Activated naive CD4-positive, alpha-beta T cell treated with anti-CD3 and anti-CD28 coated beads, Interleukin-2, amount 50 U/mL, for 72 hours (primary cell): Measurements from ENCODE around the gene IFNE. TPM values are rescaled to one million over a fixed set of nuclear protein-coding genes. Genes with fewer than 3 reads are reported as not detected.
A peak's percentile ranks its signal among the peaks of the same experiment; 100 is the strongest.

Experiments
- ATAC-seq, 2 donors: fragments of 150-1000 bp; cut with Tn5 transposase; 2 replicates each; pipeline ENCODE4 v1.10.0; 2021; ENCODE audit warnings: mild to moderate bottlenecking in 2 of 2, moderate library complexity in 2 of 2
- DNase-seq, 2 donors: peaks; one replicate each; pipeline ENCODE4 v3.0.0; 2021 to 2022; ENCODE audit warnings: low spot score in 2 of 2
- H3K27ac Mint-ChIP-seq, 2 donors: one replicate each; pipeline ENCODE4 v1.8.0; 2022; ENCODE audit warnings: mild to moderate bottlenecking in 2 of 2, mixed read lengths in 2 of 2
- H3K36me3 Mint-ChIP-seq, 2 donors: one replicate each; pipeline ENCODE4 v1.8.0; 2022; ENCODE audit warnings: mixed read lengths in 2 of 2
- H3K9me3 Mint-ChIP-seq, 2 donors: one replicate each; pipeline ENCODE4 v1.8.0; 2022; ENCODE audit warnings: mixed read lengths in 2 of 2
- total RNA-seq, 2 donors: library from RNA; stranded (reverse); gene quantifications; one replicate each; pipeline ENCODE4 v1.2.3, GENCODE V29; 2022

Gene IFNE
- total RNA-seq, 2 donors from 2014 or later, result not detected

DNA sequence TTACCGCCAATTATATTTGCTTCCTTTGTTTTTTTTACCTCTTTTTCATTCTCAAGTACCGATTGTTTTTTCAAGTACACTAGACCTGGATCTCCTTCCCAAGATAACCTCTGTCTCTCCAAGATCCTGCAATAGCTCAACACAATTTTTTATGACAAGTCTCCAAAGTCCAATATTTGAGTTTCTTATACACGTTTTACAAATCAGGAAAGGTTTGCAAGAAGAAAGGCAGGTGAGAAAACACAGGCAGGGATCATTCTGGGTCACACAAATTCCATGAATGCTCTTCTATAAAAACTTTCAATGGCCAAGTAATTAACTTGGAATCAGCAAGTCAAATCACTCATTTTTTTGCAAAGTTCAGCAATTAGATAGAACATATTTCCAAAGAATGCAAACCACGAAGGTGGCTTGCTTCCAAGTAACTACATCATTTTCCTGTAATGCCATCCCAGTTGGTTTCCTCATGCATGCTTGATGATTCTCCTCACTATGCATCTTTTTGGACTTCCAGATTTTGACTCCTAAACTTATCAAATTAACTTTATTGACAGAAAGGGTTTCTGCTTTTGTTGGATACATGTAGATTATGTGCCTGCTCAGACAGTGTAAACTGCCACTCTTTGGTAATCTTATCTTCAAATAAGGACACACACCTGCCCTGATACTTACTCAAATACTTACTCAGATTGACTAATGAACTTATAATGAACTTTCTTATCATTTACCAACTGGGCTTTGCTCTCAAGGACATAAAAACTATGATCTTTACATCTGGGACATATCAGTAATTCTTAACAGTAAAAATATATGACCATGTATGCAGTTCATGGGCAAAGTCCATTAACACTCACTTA, 24.7 kb upstream of the IFNE start:
- no peak overlapping the region for H3K27ac Mint-ChIP-seq
- ATAC-seq (no peak), DNase-seq (no peak)
- H3K9me3 Mint-ChIP-seq, result no peaks in the 10 kb centered on the region
- H3K36me3 Mint-ChIP-seq, result peaks cover 0 to 4% of the 10 kb centered on the region in 2 donors

- no peak for DNase-seq
- Mint-ChIP-seq H3K27ac (no peak overlapping the region), H3K9me3 (no peaks in the 10 kb centered on the region), H3K36me3 (no peaks in the 10 kb centered on the region)
- ATAC-seq, result no peak
Measured at GRCh38 chr9:21505425-21506179, 23.5 kb upstream of the IFNE start.

- ATAC-seq, result no peak
- DNase-seq, result no peak
- no peaks in the 10 kb centered on the region for H3K36me3 Mint-ChIP-seq
- no peaks in the 10 kb centered on the region for H3K9me3 Mint-ChIP-seq
- no peak overlapping the region for H3K27ac Mint-ChIP-seq
Measured at GRCh38 chr9:21504894-21505293, 22.8 kb upstream of the IFNE start.

DNA sequence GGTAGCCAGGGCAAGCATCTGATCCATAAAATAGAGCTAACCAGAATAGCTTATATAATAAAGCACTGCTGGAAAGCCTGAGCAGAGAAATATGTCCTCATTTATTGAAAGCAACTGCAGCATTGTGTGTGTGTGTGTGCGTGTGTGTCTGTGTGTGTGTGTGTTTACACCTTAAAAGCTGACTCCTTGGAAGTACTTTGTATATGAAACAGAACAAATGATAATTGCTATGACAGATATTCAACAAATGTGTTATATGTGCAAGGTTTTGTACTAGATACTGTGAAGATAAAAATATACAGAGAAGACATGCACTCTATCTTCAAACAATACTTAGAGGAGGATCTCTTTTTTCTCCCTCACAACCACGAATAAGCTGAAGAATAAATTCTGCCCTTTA, 22.0 kb upstream of the IFNE start:
- Mint-ChIP-seq H3K27ac (no peak overlapping the region), H3K36me3 (no peaks in the 10 kb centered on the region), H3K9me3 (no peaks in the 10 kb centered on the region)
- ATAC-seq (no peak), DNase-seq (no peak)

DNA sequence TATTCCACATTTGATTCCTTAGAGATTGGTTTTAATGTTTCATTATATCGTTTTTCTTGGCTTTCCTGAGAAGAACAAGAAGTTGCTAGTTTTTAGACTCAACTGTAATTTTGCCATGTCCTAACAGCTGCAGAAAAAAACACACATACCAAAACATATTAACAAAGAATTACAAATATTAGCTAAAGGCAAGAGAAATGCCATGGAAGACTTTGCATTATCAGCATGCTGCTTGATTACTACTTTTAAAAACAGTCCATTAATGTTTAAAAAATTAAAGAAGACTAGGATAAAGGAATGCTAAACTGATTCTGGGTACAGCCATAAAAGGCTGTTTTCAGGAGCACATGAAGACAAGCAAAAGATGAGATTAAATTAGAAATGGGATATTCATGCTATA, 20.5 kb upstream of the IFNE start:
- DNase-seq, result no peak
- Mint-ChIP-seq H3K9me3 (no peaks in the 10 kb centered on the region), H3K36me3 (no peaks in the 10 kb centered on the region)

GRCh38 chr9:21499912-21500311, 17.8 kb upstream of the IFNE start:
- no peak for ATAC-seq
- Mint-ChIP-seq H3K36me3 (no peaks in the 10 kb centered on the region), H3K27ac (no peak overlapping the region), H3K9me3 (no peaks in the 10 kb centered on the region)
- no peak for DNase-seq

More for the DNA sequence above, 20.5 kb upstream of the IFNE start:
- no peak for ATAC-seq
- no peak overlapping the region for H3K27ac Mint-ChIP-seq

- ATAC-seq (no peak), DNase-seq (no peak)
- no peaks in the 10 kb centered on the region for H3K9me3 Mint-ChIP-seq
- H3K36me3 Mint-ChIP-seq, result no peaks in the 10 kb centered on the region
- H3K27ac Mint-ChIP-seq, result no peak overlapping the region
Measured at GRCh38 chr9:21491756-21492155, 9.6 kb upstream of the IFNE start.

- no peak overlapping the region for H3K27ac Mint-ChIP-seq
- no peak for ATAC-seq
- no peak for DNase-seq
- no peaks in the 10 kb centered on the region for H3K36me3 Mint-ChIP-seq
- H3K9me3 Mint-ChIP-seq, result peaks cover 4 to 12% of the 10 kb centered on the region in 2 donors
Measured at GRCh38 chr9:21481470-21482056, 550 bp downstream of the IFNE start.

DNA sequence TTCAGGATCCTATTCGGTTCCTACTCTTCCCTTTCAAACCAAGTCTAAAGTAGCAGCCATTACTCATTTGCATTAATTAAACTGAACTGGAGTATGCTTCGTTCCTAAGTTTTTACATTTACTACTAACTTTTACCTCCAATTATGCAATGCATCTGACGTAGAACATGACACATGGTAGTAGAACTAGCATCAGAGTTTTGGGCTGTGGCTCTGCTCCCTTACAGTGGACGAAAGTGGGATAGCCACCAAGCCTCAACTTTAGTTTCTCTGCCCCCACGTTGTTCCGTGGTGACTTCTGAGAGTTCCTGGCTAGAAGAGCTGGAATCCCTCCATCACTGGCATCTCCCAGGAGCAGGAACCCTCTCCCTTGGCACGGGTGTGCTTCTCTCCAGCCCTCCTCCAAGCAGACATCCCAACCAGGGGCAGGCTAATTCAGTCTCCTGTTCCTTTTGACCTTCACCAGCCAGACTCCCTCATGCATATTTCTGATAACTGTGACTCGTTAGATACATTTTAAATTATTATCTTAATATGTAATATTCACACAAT, 2.9 kb downstream of the IFNE start:
- DNase-seq, result no peak
- no peak overlapping the region for H3K27ac Mint-ChIP-seq
- H3K36me3 Mint-ChIP-seq, result no peaks in the 10 kb centered on the region
- ATAC-seq, result no peak
- H3K9me3 Mint-ChIP-seq, result peaks cover 0 to 2% of the 10 kb centered on the region in 2 donors

DNA sequence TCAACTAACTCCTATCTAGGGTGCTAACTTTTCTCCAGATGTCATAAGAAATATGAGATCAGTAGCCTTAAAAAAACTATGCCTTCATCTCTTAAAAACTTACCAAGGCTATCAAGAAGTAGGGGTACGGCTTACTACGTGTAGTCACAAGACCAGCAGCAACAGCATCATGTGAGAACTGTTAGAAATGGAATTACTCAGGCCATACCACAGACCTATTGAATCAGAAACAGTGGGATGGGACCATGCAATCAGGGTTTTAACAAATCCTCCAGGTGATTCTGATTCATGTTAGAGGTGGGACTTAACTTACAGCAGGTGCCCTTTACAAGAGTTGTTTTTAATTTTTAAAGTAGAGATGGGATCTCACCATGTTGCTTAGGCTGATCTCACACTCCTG, 4.6 kb downstream of the IFNE start:
- Mint-ChIP-seq H3K27ac (no peak overlapping the region), H3K9me3 (no peaks in the 10 kb centered on the region), H3K36me3 (no peaks in the 10 kb centered on the region)
- ATAC-seq (peak; percentile 55 to 91), DNase-seq (no peak)

- H3K36me3 Mint-ChIP-seq, result no peaks in the 10 kb centered on the region
- DNase-seq, result no peak
- ATAC-seq, result no peak
- no peak overlapping the region for H3K27ac Mint-ChIP-seq
- H3K9me3 Mint-ChIP-seq, result no peaks in the 10 kb centered on the region
Measured at GRCh38 chr9:21473236-21473635, 8.9 kb downstream of the IFNE start.

DNA sequence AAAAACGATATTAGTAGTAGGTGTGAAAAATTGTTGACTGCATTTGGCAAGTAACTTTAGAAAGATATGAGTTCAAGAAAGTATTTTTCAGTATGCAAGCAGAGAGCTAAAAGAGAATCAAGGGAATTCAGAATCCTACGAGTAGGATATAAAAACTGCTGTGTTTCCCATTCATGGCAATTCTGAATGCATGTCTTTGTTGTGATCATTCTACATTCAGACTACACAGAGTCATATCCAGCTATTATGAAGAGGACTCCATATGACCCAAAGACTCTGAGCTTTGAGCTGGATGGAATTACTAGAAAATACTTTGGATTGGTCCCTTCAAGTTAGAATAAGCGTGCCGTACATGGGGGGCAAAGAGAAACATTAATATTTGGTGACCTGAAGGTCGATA, 12.0 kb downstream of the IFNE start:
- H3K9me3 Mint-ChIP-seq, result no peaks in the 10 kb centered on the region
- ATAC-seq (no peak), DNase-seq (no peak)
- H3K36me3 Mint-ChIP-seq, result no peaks in the 10 kb centered on the region
- no peak overlapping the region for H3K27ac Mint-ChIP-seq

GRCh38 chr9:21465859-21466518, 16.1 kb downstream of the IFNE start:
- Mint-ChIP-seq H3K9me3 (peaks cover 3 to 6% of the 10 kb centered on the region in 2 donors), H3K36me3 (peaks cover 0 to 11% of the 10 kb centered on the region in 2 donors), H3K27ac (no peak overlapping the region)
- ATAC-seq, result peak; percentile 54 to 69
- DNase-seq, result peak in 1 of 2 donors; percentile 25

- ATAC-seq, result no peak
- Mint-ChIP-seq H3K27ac (no peak overlapping the region), H3K9me3 (peaks cover 3 to 6% of the 10 kb centered on the region in 2 donors), H3K36me3 (peaks cover 0 to 11% of the 10 kb centered on the region in 2 donors)
- DNase-seq, result no peak
Measured at GRCh38 chr9:21465138-21465537, 17.0 kb downstream of the IFNE start.

DNA sequence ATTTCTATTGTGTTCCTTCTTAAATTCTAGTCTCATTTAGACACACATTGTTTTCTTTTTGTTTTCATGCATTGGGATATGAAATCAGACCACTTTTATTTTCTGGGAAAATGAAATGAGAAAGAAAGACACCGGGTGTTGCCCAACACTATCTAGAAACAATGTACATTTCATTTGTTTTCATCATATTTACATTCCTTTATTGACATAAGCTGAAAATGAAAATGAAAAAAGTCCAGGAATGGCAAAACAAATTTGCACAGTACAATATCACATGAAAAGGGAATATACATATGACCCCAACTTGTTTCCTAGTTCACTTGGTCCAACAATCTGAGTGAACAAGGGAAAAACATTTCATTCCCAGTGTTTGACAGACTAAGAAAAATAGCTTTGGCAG, 20.7 kb downstream of the IFNE start:
- H3K27ac Mint-ChIP-seq, result no peak overlapping the region
- H3K9me3 Mint-ChIP-seq, result peaks cover 3 to 6% of the 10 kb centered on the region in 2 donors
- peaks cover 0 to 11% of the 10 kb centered on the region in 2 donors for H3K36me3 Mint-ChIP-seq
- no peak for ATAC-seq
- DNase-seq, result no peak

- Mint-ChIP-seq H3K27ac (no peak overlapping the region), H3K9me3 (no peaks in the 10 kb centered on the region), H3K36me3 (no peaks in the 10 kb centered on the region)
- ATAC-seq (peak; percentile 40 to 82), DNase-seq (no peak)
Measured at GRCh38 chr9:21455320-21455719, 26.8 kb downstream of the IFNE start.
